IPS-18a (cell line): Measurements from ENCODE around the gene ZBTB8A.
A peak's percentile ranks its signal among the peaks of the same experiment; 100 is the strongest.
"Not testable (repeated sequence)": the region's sequence is repeated elsewhere in the genome, so short reads cannot be mapped to it uniquely, and the experiment has no call there.

Source experiments
- H3K27ac ChIP-seq: one replicate; pipeline ENCODE4 v1.5.1; 2013; ENCODE audit warnings: low read length
- H3K27me3 ChIP-seq: one replicate; pipeline ENCODE4 v1.6.1; 2013; ENCODE audit warnings: mild to moderate bottlenecking, low read length; ENCODE audit not compliant: control insufficient read depth, insufficient read depth
- H3K36me3 ChIP-seq: one replicate; pipeline ENCODE4 v1.6.1; 2013; ENCODE audit warnings: low read depth, low read length; ENCODE audit not compliant: control insufficient read depth
- H3K4me1 ChIP-seq: one replicate; pipeline ENCODE4 v1.6.1; 2013; ENCODE audit warnings: low read depth, low read length; ENCODE audit not compliant: control insufficient read depth
- H3K4me3 ChIP-seq: one replicate; pipeline ENCODE4 v1.5.1; 2013; ENCODE audit warnings: low read length
- H3K9ac ChIP-seq: one replicate; pipeline ENCODE4 v1.6.1; 2013; ENCODE audit warnings: mild to moderate bottlenecking, low read length, moderate library complexity
- H3K9me3 ChIP-seq: one replicate; pipeline ENCODE4 v1.6.1; 2013; ENCODE audit warnings: low read depth, low read length; ENCODE audit not compliant: control insufficient read depth

The ZBTB8A gene

DNA sequence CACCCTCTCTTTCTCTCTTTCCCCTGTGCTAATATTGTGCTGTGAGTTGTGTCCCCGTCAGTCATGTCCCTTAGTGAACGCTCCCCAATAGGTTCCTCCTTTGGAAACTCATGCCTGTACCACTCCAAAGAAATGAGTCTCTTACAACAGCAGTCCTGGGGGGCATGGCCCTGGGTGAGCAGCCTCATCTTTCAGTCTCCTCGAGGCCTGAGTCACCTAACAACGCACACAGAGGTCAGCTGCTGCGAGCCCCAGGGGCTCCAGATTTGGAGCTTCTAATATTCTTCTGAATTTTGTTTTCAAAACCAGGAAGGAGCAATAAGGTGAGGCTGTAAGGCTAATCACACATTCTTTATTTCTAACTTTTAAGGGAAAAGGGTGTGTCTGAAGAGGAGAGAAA is 30.5 kb upstream of the ZBTB8A start:
- Histone ChIP-seq H3K4me3 (no peak overlapping the region), H3K27me3 (no peaks in the 10 kb centered on the region), H3K36me3 (no peaks in the 10 kb centered on the region), H3K9ac (no peak overlapping the region), H3K4me1 (no peaks in the 10 kb centered on the region), H3K9me3 (no peaks in the 10 kb centered on the region), H3K27ac (no peak overlapping the region)

DNA sequence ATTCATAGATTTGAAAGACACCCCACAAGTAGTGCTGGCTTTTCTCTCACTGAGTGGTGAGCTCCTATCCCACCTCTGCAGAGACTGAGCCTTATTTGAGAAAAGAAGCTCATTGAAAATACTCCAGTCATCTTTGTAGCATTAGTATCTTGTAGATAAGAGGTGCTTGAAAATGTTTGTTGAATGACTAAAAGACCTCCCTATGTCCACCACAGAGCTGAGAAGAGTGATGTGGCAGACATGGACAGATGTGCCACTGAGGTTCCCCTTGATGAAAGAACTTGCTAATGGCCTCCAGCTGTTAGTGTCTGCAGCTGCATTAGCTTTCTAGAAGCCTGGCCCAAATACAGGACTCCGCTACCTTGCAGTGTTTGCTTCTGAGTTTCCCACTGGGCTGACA is 29.3 kb upstream of the ZBTB8A start:
- no peaks in the 10 kb centered on the region for H3K9me3 ChIP-seq
- H3K27ac ChIP-seq: no peak overlapping the region
- no peak overlapping the region for H3K9ac ChIP-seq
- no peaks in the 10 kb centered on the region for H3K27me3 ChIP-seq
- H3K4me3 ChIP-seq: no peak overlapping the region
- no peaks in the 10 kb centered on the region for H3K36me3 ChIP-seq
- no peaks in the 10 kb centered on the region for H3K4me1 ChIP-seq

DNA sequence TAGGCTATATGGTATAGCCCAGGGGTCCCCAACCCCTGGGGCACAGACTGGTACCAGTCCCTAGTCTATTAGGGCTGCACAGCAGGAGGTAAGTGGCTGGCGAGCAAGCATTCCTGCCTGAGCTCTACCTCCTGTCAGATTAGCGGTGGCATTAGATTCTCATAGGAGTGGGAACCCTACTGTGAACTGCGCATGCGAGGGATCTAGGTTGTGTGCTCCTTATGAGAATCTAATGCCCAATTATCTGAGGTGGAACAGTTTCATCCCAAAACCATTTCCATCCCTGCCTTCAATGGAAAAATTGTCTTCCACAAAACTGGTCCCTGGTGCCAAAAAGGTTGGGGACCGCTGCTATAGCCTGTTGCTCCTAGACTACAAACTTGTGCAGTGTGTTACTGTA is 22.8 kb upstream of the ZBTB8A start:
- Histone ChIP-seq H3K27me3 (no peaks in the 10 kb centered on the region), H3K36me3 (no peaks in the 10 kb centered on the region), H3K9ac (no peak overlapping the region), H3K4me3 (no peak overlapping the region), H3K9me3 (no peaks in the 10 kb centered on the region), H3K27ac (no peak overlapping the region), H3K4me1 (no peaks in the 10 kb centered on the region)

DNA sequence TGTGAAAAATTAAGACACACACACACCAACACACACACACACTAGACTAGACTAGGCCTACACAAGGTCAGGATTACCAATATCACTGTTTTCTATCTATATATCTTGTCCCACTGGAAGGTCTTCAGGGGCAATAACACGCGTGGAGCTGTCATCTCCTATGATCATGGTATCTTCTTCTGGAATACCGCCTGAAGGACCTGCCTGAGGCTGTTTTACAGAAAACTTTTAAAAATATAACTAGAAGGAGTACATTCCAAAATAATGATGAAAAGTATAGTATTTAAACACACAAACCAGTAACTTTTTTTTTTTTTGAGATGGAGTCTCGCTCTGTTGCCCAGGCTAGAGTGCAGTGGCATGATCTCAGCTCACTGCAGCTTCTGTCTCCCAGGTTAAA is 20.3 kb upstream of the ZBTB8A start:
- Histone ChIP-seq H3K4me1 (no peaks in the 10 kb centered on the region), H3K9ac (no peak overlapping the region), H3K9me3 (no peaks in the 10 kb centered on the region), H3K27me3 (no peaks in the 10 kb centered on the region), H3K4me3 (no peak overlapping the region), H3K36me3 (no peaks in the 10 kb centered on the region), H3K27ac (no peak overlapping the region)

DNA sequence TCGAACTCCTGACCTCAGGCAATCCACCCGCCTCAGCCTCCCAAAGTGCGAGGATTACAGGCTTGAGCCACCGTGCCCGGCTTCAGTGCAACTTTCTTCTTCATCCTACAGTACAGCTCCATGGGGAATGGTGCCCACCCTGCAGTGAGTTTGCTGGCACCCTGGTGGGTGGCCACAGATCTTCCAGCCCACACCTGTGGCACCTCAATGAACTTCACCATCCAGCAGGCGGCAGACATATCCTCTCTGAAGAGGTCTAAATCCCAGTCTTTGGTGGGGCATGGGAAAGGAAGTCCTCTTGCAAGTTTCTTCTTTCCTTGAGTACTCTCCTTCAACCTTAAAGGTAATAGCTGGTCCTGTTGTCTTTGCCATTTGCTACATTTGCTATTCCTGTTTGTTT is 18.1 kb upstream of the ZBTB8A start:
- no peak overlapping the region for H3K27ac ChIP-seq
- no peaks in the 10 kb centered on the region for H3K36me3 ChIP-seq
- no peaks in the 10 kb centered on the region for H3K9me3 ChIP-seq
- no peak overlapping the region for H3K4me3 ChIP-seq
- H3K4me1 ChIP-seq: no peaks in the 10 kb centered on the region
- H3K27me3 ChIP-seq: no peaks in the 10 kb centered on the region
- peak overlapping the region; percentile 12 for H3K9ac ChIP-seq

DNA sequence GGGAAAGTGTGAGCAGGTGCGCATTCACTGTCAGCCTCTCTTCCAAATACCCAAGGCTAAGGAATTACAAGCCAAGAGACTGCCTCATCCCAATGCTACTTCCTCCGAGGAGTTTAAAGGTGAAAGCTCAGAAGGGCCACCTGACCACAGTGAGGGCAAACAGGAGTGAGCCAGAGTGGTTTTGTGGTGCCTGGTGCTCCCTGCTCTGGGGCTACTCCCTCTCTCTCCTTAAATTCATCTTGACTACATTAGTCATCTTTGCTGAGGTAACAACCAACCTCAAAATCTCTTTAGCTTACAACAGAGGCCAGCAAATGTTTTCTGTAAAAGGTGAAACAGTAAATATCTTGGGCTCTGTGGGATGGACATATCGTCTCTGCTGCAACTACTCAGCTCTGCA is 14.2 kb upstream of the ZBTB8A start:
- Histone ChIP-seq H3K36me3 (no peaks in the 10 kb centered on the region), H3K4me3 (no peak overlapping the region), H3K4me1 (no peaks in the 10 kb centered on the region), H3K27ac (no peak overlapping the region), H3K9me3 (no peaks in the 10 kb centered on the region), H3K27me3 (no peaks in the 10 kb centered on the region), H3K9ac (no peak overlapping the region)

DNA sequence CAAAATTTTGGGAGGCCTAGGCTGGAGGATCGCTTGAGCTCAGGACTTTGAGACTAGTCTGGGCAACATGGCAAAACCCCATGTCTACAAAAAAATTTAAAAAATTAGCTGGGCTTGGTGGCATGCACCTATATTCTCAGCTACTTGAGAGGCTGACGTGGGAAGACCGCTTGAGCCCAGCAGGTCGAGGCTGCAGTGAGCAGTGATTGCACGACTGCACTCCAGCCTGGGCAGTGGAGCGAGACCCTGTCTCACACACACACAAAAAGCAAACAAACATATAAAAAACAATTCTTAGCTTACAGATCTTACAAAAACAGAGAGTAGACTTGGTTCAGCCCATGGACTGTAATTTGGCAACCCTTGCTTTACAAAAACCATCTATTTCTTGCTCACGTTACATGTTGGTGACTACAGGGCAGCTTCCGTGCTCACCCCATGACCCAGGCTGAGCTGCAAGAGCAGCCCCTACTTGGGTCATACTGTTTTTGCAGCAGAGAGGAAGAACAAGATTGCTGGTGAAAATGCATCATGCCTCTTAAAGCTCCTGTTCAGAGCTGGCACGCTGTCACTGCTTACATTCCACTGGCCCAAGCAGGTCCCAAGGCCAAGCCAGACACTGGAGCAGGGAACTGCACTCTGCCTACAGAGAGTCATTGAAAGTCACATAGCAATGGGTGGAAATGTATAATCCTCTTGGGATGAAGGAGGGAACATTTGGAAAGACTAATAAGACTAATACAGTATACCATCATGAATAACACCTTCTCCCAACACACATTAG is 13.4 kb upstream of the ZBTB8A start:
- Histone ChIP-seq H3K9ac (no peak overlapping the region), H3K27me3 (no peaks in the 10 kb centered on the region), H3K9me3 (no peaks in the 10 kb centered on the region), H3K36me3 (no peaks in the 10 kb centered on the region), H3K4me3 (no peak overlapping the region), H3K27ac (no peak overlapping the region), H3K4me1 (no peaks in the 10 kb centered on the region)

DNA sequence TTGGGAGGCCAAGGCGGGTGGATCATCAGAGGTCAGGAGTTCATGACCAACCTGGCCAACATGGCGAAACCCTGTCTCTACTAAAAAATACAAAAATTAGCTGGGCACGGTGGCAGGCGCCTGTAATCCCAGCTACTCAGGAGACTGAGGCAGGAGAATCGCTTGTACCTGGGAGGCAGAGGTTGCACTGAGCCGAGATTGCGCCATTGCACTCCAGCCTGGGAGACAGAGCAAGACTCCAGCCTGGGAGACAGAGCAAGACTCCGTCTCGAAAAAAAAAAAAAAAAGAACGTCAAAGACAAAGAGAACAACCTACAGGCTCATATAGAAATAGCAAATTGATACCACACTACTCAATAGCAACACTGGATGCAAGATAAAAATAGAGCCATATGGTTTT is 10.7 kb upstream of the ZBTB8A start:
- not testable (repeated sequence) for H3K4me1 ChIP-seq, H3K36me3 ChIP-seq, H3K27me3 ChIP-seq, H3K4me3 ChIP-seq, H3K9me3 ChIP-seq, H3K9ac ChIP-seq, H3K27ac ChIP-seq

DNA sequence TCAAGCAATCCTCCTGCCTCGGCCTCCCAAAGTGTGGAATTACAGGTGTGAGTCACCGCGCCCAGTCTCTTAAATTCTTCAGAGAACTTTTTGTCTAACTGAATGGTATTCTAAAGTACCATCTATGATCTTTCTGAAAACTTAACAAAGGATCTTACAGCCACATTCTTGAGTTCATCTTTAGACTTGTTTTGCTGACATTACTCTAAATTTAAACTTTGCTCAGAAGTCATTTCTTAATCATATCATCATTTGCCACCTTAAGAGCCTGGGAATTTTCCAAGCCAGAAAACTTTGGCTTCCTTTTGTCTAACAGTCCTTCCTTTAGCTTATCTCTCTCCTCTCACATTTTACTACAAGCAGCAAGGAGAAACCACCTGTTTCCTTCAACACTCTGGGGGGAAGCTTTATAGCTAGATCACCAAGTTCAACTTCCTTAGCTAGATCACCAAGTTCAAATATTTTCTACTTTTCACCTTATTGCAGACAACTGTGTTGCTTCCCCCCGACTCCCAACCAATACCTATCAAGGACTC is 5.4 kb upstream of the ZBTB8A start:
- no peak overlapping the region for H3K4me3 ChIP-seq
- no peaks in the 10 kb centered on the region for H3K9me3 ChIP-seq
- H3K36me3 ChIP-seq: no peaks in the 10 kb centered on the region
- no peak overlapping the region for H3K9ac ChIP-seq
- no peak overlapping the region for H3K27ac ChIP-seq
- H3K4me1 ChIP-seq: no peaks in the 10 kb centered on the region
- H3K27me3 ChIP-seq: peaks cover 9% of the 10 kb centered on the region

DNA sequence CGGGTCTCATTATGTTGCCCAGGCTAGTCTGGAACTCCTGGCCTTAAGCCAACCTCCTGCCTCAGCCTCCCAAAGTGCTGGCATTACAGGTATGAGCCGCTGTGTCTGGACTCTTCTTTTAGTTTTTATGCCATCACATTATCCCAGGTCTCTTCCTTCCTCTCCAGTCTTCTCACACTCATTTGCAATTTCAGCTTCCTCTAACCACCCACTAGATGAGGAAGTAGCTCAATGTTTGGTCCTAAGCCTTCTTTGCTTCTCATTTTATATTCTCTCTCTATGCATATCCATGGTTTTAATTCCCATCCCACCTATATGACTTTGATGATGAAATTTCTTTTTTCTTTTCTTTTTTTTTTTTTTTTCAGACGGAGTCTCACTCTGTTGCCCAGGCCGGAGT is 3.1 kb upstream of the ZBTB8A start:
- no peaks in the 10 kb centered on the region for H3K36me3 ChIP-seq
- H3K9ac ChIP-seq: no peak overlapping the region
- H3K9me3 ChIP-seq: no peaks in the 10 kb centered on the region
- peaks cover 13% of the 10 kb centered on the region for H3K27me3 ChIP-seq
- no peak overlapping the region for H3K27ac ChIP-seq
- no peak overlapping the region for H3K4me3 ChIP-seq
- peaks cover 6% of the 10 kb centered on the region for H3K4me1 ChIP-seq

DNA sequence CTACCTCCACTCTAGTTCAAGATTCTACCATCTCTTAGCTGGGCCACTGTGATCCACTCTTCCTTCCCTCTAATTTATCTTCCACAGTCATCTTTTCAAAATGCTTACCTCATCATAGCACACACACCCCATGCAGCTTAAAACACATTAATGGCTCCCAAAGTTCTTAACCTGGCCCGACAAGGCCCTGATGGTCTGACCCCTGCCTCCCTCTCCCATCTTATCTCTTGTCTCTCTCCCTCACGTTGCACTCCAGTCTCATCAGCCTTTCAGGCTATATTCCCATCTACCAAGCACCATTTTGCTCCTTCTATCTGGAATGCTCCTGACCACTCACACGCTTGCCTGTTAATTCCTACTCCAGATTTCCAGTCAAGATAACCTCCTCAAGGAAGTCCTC is 2.5 kb upstream of the ZBTB8A start:
- H3K9ac ChIP-seq: no peak overlapping the region
- peaks cover 17% of the 10 kb centered on the region for H3K27me3 ChIP-seq
- H3K27ac ChIP-seq: no peak overlapping the region
- H3K36me3 ChIP-seq: no peaks in the 10 kb centered on the region
- no peaks in the 10 kb centered on the region for H3K9me3 ChIP-seq
- H3K4me3 ChIP-seq: no peak overlapping the region
- H3K4me1 ChIP-seq: peaks cover 6% of the 10 kb centered on the region
